GM19099 (cell line): ENCODE results near the gene GPR153.

ENCODE experiments used
- POLR2A ChIP-seq: IDR thresholded peaks from 3 replicates; pipeline ENCODE4 v1.6.1; 2011; ENCODE audit warnings: low read depth; ENCODE audit not compliant: insufficient read length; ENCODE audit errors: extremely low read depth

The GPR153 gene

GRCh38 chr1:6239213-6239752, 21.6 kb downstream of the GPR153 start:
- no peak for TF ChIP-seq POLR2A

- no peak for TF ChIP-seq POLR2A
Observed at GRCh38 chr1:6237093-6237492, 23.8 kb downstream of the GPR153 start.

GRCh38 chr1:6235296-6235677, 25.6 kb downstream of the GPR153 start:
- TF ChIP-seq POLR2A, result no peak

GRCh38 chr1:6234502-6235295, 26.2 kb downstream of the GPR153 start:
- TF ChIP-seq POLR2A, result no peak

- no peak for TF ChIP-seq POLR2A
Observed at GRCh38 chr1:6233376-6233775, 27.5 kb downstream of the GPR153 start.

GRCh38 chr1:6225651-6226050, 35.2 kb downstream of the GPR153 start:
- no peak for TF ChIP-seq POLR2A

- TF ChIP-seq POLR2A, result no peak
Observed at GRCh38 chr1:6224718-6225117, 36.2 kb downstream of the GPR153 start.

GRCh38 chr1:6223617-6224016, 37.3 kb downstream of the GPR153 start:
- TF ChIP-seq POLR2A, result no peak

- TF ChIP-seq POLR2A, result no peak
Observed at GRCh38 chr1:6222636-6223035, 38.3 kb downstream of the GPR153 start.

- TF ChIP-seq POLR2A, result no peak
Observed at GRCh38 chr1:6221210-6221784, 39.6 kb downstream of the GPR153 start.

GRCh38 chr1:6220236-6220635, 40.7 kb downstream of the GPR153 start:
- no peak for TF ChIP-seq POLR2A

GRCh38 chr1:6218375-6219164, 42.3 kb downstream of the GPR153 start:
- TF ChIP-seq POLR2A, result no peak

GRCh38 chr1:6212193-6212959, 48.5 kb downstream of the GPR153 start:
- TF ChIP-seq POLR2A, result no peak

GRCh38 chr1:6211731-6212130, 49.2 kb downstream of the GPR153 start:
- TF ChIP-seq POLR2A, result no peak

GRCh38 chr1:6210591-6211355, 50.1 kb downstream of the GPR153 start:
- no peak for TF ChIP-seq POLR2A
